ENCODE measurements around the gene QRICH1.

GRCh38 chr3:49053543-49053942 lies 40.3 kb downstream of the QRICH1 start:
- TF ChIP-seq CTCF (conservative IDR thresholded peaks at IDR 0.05; ENCODE audit: low read depth, low read length) = no peak
- TF ChIP-seq EZH2 (IDR thresholded peaks at IDR 0.05; ENCODE audit: borderline replicate concordance, low read depth, low read length, poor library complexity, severe bottlenecking) = no peak
